GM21526 (cell line): ENCODE results near the gene UBB.
"Not testable (repeated sequence)": the region's sequence is repeated elsewhere in the genome, so short reads cannot be mapped to it uniquely, and the experiment has no call there.

Experiments used
- ATAC-seq: cut with Tn5 transposase; IDR thresholded peaks from one replicate; pipeline ENCODE4 v1.9.1; 2021; ENCODE audit warnings: moderate library complexity; ENCODE audit not compliant: unreplicated experiment, low FRiP score

UBB gene

GRCh38 chr17:16374146-16374938, 6.5 kb upstream of the UBB start:
- ATAC-seq = no peak

GRCh38 chr17:16377941-16378341, 3.0 kb upstream of the UBB start:
- no peak for ATAC-seq

DNA sequence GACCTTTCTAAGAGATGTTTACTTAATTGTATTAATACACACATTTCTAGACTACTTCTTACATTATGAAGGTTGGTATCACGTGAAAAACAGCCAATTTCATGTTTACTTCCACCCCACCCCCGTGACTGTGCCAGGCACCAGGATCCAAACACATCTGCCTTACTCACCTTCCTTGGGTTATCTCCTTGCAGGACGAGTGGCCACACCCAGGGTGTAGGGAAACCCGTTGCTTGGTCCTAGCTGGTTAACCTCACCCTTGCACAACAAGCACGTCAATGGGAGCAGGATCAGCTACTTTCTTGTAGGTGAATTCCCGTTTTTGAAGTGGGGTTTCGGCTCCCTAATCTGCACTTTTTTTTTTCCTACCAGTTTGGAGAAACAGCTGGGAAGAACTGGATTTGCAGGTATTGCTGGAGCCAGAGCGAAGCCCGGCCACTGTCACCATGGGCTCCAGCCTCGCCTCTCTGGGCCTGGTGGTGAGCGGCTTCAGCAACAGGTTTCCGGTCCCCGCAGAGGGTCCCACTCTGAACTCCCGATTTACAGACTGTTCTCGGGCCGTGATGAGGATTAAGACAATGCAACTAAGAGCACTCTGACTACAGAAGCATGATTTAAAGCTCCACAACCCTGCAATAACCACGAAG, 2.1 kb upstream of the UBB start:
- no peak for ATAC-seq

DNA sequence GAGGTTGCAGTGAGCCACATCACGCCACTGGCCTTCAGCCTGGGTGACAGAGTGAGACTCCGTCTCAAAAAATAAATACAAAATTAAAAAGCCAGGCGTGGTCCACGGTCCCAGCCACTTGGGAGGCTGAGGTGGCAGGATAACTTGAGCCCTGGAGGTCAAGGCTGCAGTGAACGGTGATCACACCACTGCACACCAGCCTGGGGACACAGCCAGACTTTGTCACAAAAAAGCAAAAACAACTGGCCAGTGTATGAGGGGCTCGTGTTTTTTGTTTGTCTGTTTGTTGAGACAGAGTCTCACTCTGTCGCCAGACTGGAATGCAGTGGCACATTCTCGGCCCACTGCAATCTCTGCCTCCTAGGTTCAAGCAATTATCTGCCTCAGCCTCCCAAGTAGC, 1.2 kb upstream of the UBB start:
- ATAC-seq = no peak

DNA sequence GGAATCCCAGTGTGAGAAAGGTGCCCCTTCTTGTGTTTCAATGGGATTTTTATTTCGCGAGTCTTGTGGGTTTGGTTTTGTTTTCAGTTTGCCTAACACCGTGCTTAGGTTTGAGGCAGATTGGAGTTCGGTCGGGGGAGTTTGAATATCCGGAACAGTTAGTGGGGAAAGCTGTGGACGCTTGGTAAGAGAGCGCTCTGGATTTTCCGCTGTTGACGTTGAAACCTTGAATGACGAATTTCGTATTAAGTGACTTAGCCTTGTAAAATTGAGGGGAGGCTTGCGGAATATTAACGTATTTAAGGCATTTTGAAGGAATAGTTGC, 567 bp downstream of the UBB start:
- peak; percentile 7 for ATAC-seq

- ATAC-seq = no peak
These were observed 2.3 kb downstream of the UBB start for GRCh38 chr17:16383216-16383615.

GRCh38 chr17:16383772-16384287, 2.9 kb downstream of the UBB start:
- ATAC-seq = no peak

DNA sequence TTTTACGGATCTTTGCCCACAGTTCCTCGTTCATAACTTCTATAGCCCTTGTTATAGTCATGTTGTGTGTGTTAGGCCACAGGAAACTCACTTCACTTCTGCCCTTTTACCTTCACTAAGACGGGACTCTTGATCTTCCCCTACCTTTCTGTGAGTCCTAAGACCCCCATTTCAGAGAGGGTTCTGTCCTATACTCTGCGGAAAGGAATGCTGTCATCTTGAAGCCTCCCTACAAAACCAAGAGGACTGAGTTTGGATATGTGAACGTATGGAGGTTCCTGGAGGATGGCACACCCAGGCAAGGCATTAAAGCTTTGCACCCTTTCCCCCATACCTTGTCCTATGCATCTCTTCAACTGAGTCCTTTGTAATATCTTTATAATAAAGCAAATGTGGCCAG, 3.7 kb downstream of the UBB start:
- ATAC-seq = no peak

- not testable (repeated sequence) for ATAC-seq
These were observed 5.2 kb downstream of the UBB start for GRCh38 chr17:16386126-16386507.

- ATAC-seq = no peak
These were observed 10.6 kb downstream of the UBB start for GRCh38 chr17:16391451-16391850.

DNA sequence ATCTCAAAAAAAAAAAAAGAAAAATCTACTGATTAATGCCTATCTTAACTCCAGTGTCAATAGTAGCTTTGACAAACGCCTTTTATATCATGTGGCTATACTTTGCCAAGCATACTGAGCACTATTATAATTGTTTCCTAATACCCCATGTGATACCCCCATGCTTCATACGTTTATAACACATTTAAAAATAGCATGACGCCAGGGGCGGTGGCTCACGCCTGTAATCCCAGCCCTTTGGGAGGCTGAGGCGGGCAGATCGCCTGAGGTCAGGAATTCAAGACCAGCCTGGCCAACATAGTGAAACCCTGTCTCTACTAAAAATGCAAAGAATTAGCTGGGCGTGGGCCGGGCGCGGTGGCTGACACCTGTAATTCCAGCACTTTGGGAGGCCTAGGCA, 11.6 kb downstream of the UBB start:
- not testable (repeated sequence) for ATAC-seq

DNA sequence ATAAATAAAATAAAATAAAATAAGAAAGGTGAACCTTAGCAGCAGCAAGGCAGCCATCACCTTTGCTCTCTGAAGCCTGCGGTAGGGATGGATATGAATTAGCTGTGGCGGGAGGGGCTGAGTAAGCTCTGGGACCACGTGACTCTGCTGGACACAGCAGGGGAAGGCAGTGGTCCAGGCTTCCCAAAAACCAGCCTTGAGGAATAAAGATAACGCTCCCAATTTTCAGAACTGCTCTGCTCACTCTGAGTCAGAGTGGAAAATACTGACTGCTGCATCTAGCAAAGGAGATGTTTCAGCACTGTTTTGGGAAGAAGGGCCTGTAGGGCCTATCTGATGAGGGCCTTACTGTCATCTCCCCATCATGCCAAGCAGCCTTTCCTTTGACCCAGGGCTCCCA, 15.0 kb downstream of the UBB start:
- ATAC-seq = not testable (repeated sequence)

DNA sequence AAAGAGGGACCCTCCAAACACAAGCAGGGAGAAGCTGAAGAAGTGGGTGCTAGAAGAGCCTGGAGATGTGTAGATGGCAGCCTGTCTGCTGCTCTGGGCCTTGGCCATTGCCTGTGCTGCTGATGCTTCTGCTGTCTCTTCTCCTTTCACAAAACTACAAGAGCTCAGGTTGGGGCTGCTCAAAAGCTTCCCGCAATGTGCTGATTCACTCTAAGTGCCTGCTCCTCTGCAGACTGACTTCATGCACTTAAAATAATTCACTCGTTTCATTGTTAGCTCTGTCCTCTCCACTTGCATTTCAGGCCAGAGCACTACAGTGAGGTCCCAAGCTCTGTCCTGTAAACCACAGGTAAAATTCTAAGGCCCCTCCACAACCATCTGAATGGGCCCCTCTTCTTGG, 15.8 kb downstream of the UBB start:
- ATAC-seq = not testable (repeated sequence)

- no peak for ATAC-seq
These were observed 17.7 kb downstream of the UBB start for GRCh38 chr17:16398270-16399267.

- ATAC-seq = not testable (repeated sequence)
These were observed 23.0 kb downstream of the UBB start for GRCh38 chr17:16403847-16404246.

DNA sequence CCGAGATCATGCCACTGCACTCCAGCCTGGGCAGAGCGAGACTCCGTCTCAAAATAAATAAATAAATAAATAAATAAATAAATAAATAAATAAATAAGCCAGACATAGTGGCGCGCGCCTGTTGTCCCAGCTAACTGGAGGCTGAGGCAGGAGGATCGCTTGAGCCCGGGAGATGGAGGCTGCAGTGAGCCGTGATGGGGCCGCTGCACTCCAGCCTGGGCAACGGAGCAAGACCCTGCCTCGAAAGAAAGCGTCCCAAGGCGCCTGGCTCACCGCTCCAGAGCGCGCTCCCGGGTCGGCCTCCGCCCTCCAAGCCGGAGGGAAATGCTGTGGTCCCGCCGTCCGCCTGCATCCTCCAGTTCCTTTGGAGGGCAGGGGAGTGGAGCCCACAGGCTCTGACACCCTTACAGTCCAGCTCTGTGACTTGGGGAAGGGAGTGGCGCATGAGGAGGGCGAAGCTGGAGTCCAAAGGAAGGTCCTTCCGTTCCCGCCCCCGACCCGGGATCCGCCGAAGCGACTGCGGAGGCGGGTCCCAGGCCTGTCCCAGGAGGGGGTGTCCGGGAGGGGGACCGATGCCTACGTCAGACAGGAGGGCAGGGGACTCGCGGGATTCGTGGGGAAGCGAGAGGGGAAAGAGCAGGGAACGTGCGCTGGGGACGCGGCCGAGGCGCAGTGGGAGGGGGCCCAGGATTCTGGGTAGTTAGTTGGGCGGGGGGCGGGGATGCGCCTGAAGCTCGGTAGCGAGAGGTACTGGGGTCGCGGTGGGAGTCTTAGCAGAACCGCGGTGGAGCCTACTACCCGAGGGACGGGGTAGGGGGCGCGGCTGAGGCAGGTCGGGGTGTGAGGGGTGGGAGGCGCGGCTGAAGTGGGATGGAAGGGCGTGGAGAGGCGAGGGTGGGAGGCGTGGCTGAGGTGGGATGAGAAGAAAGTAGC, 26.1 kb downstream of the UBB start:
- no peak for ATAC-seq

GRCh38 chr17:16407911-16408588, 27.2 kb downstream of the UBB start:
- no peak for ATAC-seq

DNA sequence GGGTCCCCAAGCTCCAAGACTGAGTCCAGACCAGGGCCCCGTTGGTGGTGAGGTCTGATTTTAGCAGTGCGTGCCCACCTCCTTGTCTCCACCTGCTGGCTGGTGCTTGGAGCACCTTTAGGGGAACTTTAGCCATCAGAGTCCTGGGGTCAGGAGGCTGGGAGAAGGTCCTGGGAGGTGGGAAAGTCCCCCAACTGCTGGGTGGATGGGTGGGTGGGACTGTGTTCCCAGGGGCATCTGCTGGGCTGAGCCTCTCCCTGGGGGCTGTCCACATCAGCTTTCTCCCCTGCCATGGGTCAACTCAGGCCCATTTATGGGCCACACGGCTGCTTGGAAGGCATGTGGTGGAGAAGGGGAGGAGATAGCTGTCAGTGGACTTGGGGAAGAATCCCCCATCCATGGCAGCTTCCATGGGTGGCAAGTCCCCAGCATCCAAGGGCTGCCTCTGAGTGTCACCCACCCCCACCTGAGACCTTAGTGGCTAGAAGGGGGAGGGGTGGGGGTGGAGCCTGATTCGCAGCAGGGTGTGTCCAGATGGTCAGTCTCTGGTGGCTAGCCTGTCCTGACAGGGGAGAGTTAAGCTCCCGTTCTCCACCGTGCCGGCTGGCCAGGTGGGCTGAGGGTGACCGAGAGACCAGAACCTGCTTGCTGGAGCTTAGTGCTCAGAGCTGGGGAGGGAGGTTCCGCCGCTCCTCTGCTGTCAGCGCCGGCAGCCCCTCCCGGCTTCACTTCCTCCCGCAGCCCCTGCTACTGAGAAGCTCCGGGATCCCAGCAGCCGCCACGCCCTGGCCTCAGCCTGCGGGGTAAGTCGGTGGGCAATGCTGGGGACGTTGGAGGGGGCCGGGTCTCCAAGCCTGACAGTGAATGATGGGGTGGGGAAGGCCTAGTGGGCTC, 34.4 kb downstream of the UBB start, which contains the start of gene TRPV2:
Gene TRPV2 (plus strand): TSS at position 541 of the 894 bp plus-strand sequence. CDS start 2,098 bp downstream, outside the sequence.
- ATAC-seq = no peak
